Smooth muscle cell (in vitro differentiated cells): ENCODE results near the gene ACO2. TPM values are rescaled to one million over a fixed set of nuclear protein-coding genes. Genes with fewer than 3 reads are reported as not detected.
A peak's percentile ranks its signal among the peaks of the same experiment; 100 is the strongest.

Experiments
- DNase-seq: peaks from one replicate; lab custom pipeline; 2025; ENCODE audit not compliant: unreplicated experiment; lab: John Stamatoyannopoulos, UW
- H2AFZ ChIP-seq: fragments of 200-600 bp; sonication (generic); 2 replicates; pipeline ENCODE4 v1.6.0; 2016; ENCODE audit warnings: antibody characterized with exemption, low read depth, mild to moderate bottlenecking
- H3F3A ChIP-seq: fragments of 200-600 bp; sonication (generic); 2 replicates; pipeline ENCODE4 v1.6.0; 2017; ENCODE audit warnings: antibody characterized with exemption, low read depth
- H3K27ac ChIP-seq: fragments of 200-600 bp; sonication (generic); 2 replicates; pipeline ENCODE4 v1.5.1; 2016; ENCODE audit warnings: low read depth, mild to moderate bottlenecking
- H3K27me3 ChIP-seq: fragments of 200-600 bp; sonication (generic); 2 replicates; pipeline ENCODE4 v1.6.1; 2016; ENCODE audit warnings: low read depth, mild to moderate bottlenecking
- H3K36me3 ChIP-seq: fragments of 200-600 bp; sonication (generic); 2 replicates; pipeline ENCODE4 v1.5.1; 2016; ENCODE audit warnings: low read depth
- H3K4me1 ChIP-seq: fragments of 200-600 bp; sonication (generic); 2 replicates; pipeline ENCODE4 v1.5.1; 2016; ENCODE audit warnings: low read depth
- H3K4me2 ChIP-seq: fragments of 200-600 bp; sonication (generic); 2 replicates; pipeline ENCODE4 v1.6.0; 2016; ENCODE audit warnings: mild to moderate bottlenecking
- H3K4me3 ChIP-seq: fragments of 200-600 bp; sonication (generic); 2 replicates; pipeline ENCODE4 v1.5.1; 2016; ENCODE audit warnings: mild to moderate bottlenecking
- H3K79me2 ChIP-seq: fragments of 200-600 bp; sonication (generic); 2 replicates; pipeline ENCODE4 v1.6.0; 2016; ENCODE audit warnings: low read depth, mild to moderate bottlenecking
- H3K9ac ChIP-seq: fragments of 200-600 bp; sonication (generic); 2 replicates; pipeline ENCODE4 v1.6.0; 2016; ENCODE audit warnings: low read depth
- H3K9me3 ChIP-seq: fragments of 200-600 bp; sonication (generic); replicated peaks from 2 replicates; pipeline ENCODE4 v1.5.1; 2016; ENCODE audit warnings: low read depth
- H4K20me1 ChIP-seq: fragments of 200-600 bp; sonication (generic); 2 replicates; pipeline ENCODE4 v1.6.0; 2016; ENCODE audit warnings: low read depth
- CTCF ChIP-seq: fragments of 200-600 bp; sonication (generic); IDR thresholded peaks from 2 replicates; pipeline ENCODE4 v1.5.1; 2017; ENCODE audit warnings: borderline replicate concordance, mild to moderate bottlenecking, antibody characterized with exemption; ENCODE audit not compliant: insufficient read depth, poor library complexity, severe bottlenecking
- WGBS: methylation state at CpG from one replicate; pipeline ENCODE4 v1.1.7; 2016; ENCODE audit warnings: low lambda C conversion rate; 5-methylcytosine and 5-hydroxymethylcytosine counted together
- polyA plus RNA-seq: library from polyadenylated mRNA; unstranded; fragments of >200 nt; fragmentation: Nextera tagmentation; extraction: Ambion mirVana; gene quantifications from 2 replicates; pipeline ENCODE4 v1.2.1, GENCODE V29; 2016
- total RNA-seq: library from RNA; depleted of rRNA; stranded (reverse); fragments of >200 nt; gene quantifications from 2 replicates; pipeline ENCODE4 v1.2.3, GENCODE V29; 2014

The ACO2 gene
- total and polyA plus RNA-seq, 2 experiments from 2014 or later, result 33.0 to 72.1 TPM

GRCh38 chr22:41561335-41561734 is 92.4 kb downstream of the ACO2 start:
- peak overlapping the region; percentile 66 for H3K9ac ChIP-seq
- no peaks in the 10 kb centered on the region for H4K20me1 ChIP-seq
- no peak for TF ChIP-seq CTCF
- no peak for DNase-seq
- H3K27ac ChIP-seq, result peak overlapping the region; percentile 69
- peak overlapping the region; percentile 32 for H3K4me3 ChIP-seq
- peaks cover 5% of the 10 kb centered on the region for H3F3A ChIP-seq
- H3K36me3 ChIP-seq, result no peaks in the 10 kb centered on the region
- H3K4me1 ChIP-seq, result peaks cover 17% of the 10 kb centered on the region
- H3K79me2 ChIP-seq, result no peaks in the 10 kb centered on the region
- H3K9me3 ChIP-seq, result no peaks in the 10 kb centered on the region
- 43% methylated on average over 10 of the region's 10 CpGs for WGBS
- H3K27me3 ChIP-seq, result no peaks in the 10 kb centered on the region
- H3K4me2 ChIP-seq, result peak overlapping the region; percentile 80
- no peak overlapping the region for H2AFZ ChIP-seq

GRCh38 chr22:41561788-41562187 is 92.9 kb downstream of the ACO2 start:
- no peaks in the 10 kb centered on the region for H3K27me3 ChIP-seq
- H3K27ac ChIP-seq, result peak overlapping the region; percentile 69
- H3K9me3 ChIP-seq, result no peaks in the 10 kb centered on the region
- 94% methylated on average over 5 of the region's 5 CpGs for WGBS
- H3K9ac ChIP-seq, result peak overlapping the region; percentile 66
- no peak overlapping the region for H2AFZ ChIP-seq
- no peak for TF ChIP-seq CTCF
- peak overlapping the region; percentile 80 for H3K4me2 ChIP-seq
- H3F3A ChIP-seq, result peaks cover 4% of the 10 kb centered on the region
- H4K20me1 ChIP-seq, result no peaks in the 10 kb centered on the region
- H3K4me1 ChIP-seq, result peaks cover 17% of the 10 kb centered on the region
- peak overlapping the region; percentile 32 for H3K4me3 ChIP-seq
- DNase-seq, result no peak
- H3K79me2 ChIP-seq, result no peaks in the 10 kb centered on the region
- H3K36me3 ChIP-seq, result no peaks in the 10 kb centered on the region

GRCh38 chr22:41562461-41562860 is 93.5 kb downstream of the ACO2 start:
- no peak for TF ChIP-seq CTCF
- DNase-seq, result no peak
- H4K20me1 ChIP-seq, result no peaks in the 10 kb centered on the region
- 86% methylated on average over 2 of the region's 4 CpGs for WGBS
- peak overlapping the region; percentile 81 for H3K4me2 ChIP-seq
- H3K79me2 ChIP-seq, result no peaks in the 10 kb centered on the region
- H3K36me3 ChIP-seq, result no peaks in the 10 kb centered on the region
- H3K27ac ChIP-seq, result peak overlapping the region; percentile 67
- H3K9ac ChIP-seq, result no peak overlapping the region
- H3K4me3 ChIP-seq, result no peak overlapping the region
- H3K4me1 ChIP-seq, result peaks cover 13% of the 10 kb centered on the region
- H3F3A ChIP-seq, result peaks cover 4% of the 10 kb centered on the region
- no peak overlapping the region for H2AFZ ChIP-seq
- no peaks in the 10 kb centered on the region for H3K9me3 ChIP-seq
- H3K27me3 ChIP-seq, result no peaks in the 10 kb centered on the region

GRCh38 chr22:41563051-41563711 is 94.3 kb downstream of the ACO2 start:
- DNase-seq, result no peak

More at GRCh38 chr22:41563051-41563711, 94.3 kb downstream of the ACO2 start:
- H3K9ac ChIP-seq, result peak overlapping the region; percentile 11
- no peaks in the 10 kb centered on the region for H4K20me1 ChIP-seq
- TF ChIP-seq CTCF, result no peak
- 7% methylated on average over 10 of the region's 10 CpGs for WGBS
- H3K4me2 ChIP-seq, result peak overlapping the region; percentile 81
- no peaks in the 10 kb centered on the region for H3K79me2 ChIP-seq
- no peaks in the 10 kb centered on the region for H3K9me3 ChIP-seq
- H3K4me1 ChIP-seq, result peaks cover 13% of the 10 kb centered on the region
- H2AFZ ChIP-seq, result no peak overlapping the region
- H3K27ac ChIP-seq, result peak overlapping the region; percentile 67
- H3K27me3 ChIP-seq, result no peaks in the 10 kb centered on the region
- H3K36me3 ChIP-seq, result no peaks in the 10 kb centered on the region
- peaks cover 4% of the 10 kb centered on the region for H3F3A ChIP-seq
- H3K4me3 ChIP-seq, result peak overlapping the region; percentile 9
